ENCODE measurements around the gene SNX32.

GRCh38 chr11:65867284-65868071 lies 33.7 kb downstream of the SNX32 start:
- TF ChIP-seq POLR2AphosphoS5 (IDR thresholded peaks at IDR 0.05; ENCODE audit: low read depth, low read length) (0 out of 2 replicates have a peak, but pooled peaks have one; percentile 1), JUND (CRISPR knock-in tag; IDR thresholded peaks at IDR 0.05) (no peak), TCF12 (IDR thresholded peaks at IDR 0.05) (no peak), TCF12 (CRISPR knock-in tag; IDR thresholded peaks at IDR 0.05) (no peak), ARNT (IDR thresholded peaks at IDR 0.05) (no peak), ZNF841 (CRISPR knock-in tag; IDR thresholded peaks at IDR 0.05; ENCODE audit: borderline replicate concordance) (no peak), ZNF10 (CRISPR knock-in tag; IDR thresholded peaks at IDR 0.05; ENCODE audit: borderline replicate concordance, low read depth) (no peak), TCF7 (IDR thresholded peaks at IDR 0.05; ENCODE audit: low read depth) (no peak), EZH2 (conservative IDR thresholded peaks at IDR 0.05; ENCODE audit: low read depth, low read length) (no peak), XRCC5 (optimal IDR thresholded peaks at IDR 0.05; ENCODE audit: low read length) (no peak)
